ENCODE results near the gene POLR2E.

The POLR2E gene

GRCh38 chr19:1093330-1093729, 1.8 kb downstream of the POLR2E start:
- DNase-seq: no peak

GRCh38 chr19:1091544-1092175, 3.5 kb downstream of the POLR2E start:
- no peak for DNase-seq

DNA sequence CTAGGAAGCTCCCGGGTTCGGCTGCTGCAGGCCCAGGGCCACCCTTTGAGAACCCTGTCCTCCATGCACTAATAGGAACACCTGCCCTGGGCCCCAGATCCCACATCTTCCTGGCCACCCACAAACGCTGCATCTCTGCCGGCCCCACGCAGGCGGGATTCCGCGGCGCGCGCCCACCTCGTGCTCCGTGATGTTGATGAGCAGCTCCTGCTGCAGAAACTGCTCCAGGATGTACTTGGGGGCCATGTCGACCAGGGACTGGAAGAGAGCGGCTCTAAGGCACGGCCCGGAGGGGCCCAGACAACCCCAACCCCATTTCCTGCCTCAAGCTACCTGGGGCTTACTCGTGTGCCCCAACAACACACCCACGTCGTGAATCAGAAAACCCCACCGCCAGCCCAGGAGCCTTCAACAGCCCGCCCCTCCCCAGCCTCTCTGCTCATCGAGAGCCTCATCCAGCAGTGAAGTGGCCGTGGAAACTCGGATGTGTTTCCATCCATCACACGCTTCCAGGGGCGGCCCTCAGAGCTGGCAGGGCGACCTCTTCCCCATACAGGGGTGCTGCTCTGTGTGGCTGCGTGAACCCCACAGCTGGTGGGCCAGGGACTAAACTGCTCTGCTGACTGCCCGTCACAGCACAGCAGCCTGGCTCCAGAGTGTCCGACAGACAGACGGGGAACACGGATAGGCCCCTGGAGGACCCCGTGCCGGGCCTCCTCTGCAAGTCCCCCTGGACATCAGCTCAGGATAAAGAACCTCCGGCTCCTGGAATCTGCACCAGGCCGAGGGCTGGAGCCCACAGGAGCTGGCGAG, 4.2 kb downstream of the POLR2E start:
- no peak for DNase-seq

- DNase-seq: no peak
Measured at GRCh38 chr19:1089891-1090290, 5.3 kb downstream of the POLR2E start.

DNA sequence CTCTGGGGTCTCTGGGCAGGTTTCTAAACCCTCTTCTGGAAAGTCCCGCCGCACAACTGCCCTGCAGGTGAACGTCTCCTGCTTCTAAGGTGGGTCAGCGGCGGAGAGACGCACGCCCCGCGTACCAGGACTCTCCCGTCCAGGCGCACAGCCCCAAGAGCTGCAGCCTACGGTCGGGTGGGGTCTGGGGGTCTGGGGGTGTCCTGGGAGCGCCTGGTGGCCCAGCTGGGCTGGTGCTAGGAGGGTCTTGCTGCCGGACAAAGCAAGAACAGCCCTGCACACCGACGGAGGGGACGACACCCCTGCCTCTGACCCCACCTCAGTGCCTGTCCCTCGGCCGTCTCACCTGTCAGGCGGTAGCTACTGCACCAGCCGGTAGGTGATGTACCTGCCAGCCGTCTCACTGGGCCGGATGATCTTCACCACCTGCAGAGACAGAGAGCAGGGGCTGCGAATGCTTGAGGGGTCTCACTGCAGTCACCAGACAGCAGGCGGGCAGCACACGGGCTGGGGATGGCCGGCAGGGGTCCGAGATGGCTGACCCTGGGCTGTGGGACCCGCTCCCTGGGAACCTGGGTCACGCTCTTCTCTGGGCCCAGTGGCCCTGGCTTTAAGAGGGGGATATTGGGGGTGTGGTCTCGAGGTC, 5.9 kb downstream of the POLR2E start:
- no peak for DNase-seq

- DNase-seq: no peak
Measured at GRCh38 chr19:1088416-1089010, 6.7 kb downstream of the POLR2E start.

- DNase-seq: no peak
Measured at GRCh38 chr19:1087813-1088415, 7.3 kb downstream of the POLR2E start.

GRCh38 chr19:1086613-1087012, 8.6 kb downstream of the POLR2E start:
- DNase-seq: no peak

DNA sequence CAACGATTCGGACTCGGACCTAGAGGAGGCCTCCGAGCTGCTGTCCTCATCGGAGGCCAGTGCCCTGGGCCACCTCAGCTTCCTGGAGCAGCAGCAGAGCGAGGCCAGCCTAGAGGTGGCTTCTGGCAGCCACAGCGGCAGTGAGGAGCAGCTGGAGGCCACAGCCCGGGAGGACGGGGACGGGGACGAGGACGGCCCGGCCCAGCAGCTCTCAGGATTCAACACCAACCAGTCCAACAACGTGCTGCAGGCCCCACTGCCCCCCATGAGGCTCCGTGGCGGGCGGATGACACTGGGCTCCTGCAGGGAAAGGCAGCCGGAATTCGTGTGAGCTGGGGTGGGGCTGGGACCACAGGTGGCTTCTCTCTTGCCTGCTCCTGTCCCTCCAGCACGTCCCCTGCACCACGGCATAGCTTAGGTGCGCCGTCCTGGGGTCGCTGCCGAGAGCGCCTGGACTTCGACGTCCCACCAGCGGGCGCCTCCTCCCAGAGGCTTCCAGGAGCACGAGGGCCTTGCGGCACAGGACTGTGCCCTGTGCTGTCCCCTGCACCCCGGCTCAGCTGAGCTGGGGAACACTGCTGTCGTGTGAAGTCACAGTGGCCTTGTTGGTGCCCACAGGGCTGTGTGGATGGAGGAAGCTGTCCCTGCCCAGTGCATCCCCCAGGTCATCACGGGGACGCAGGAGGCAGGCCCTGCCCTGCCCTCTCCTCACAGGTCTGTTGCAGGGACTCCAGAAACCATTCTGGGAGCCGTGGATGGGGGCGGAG, 9.3 kb downstream of the POLR2E start:
- DNase-seq: no peak

DNA sequence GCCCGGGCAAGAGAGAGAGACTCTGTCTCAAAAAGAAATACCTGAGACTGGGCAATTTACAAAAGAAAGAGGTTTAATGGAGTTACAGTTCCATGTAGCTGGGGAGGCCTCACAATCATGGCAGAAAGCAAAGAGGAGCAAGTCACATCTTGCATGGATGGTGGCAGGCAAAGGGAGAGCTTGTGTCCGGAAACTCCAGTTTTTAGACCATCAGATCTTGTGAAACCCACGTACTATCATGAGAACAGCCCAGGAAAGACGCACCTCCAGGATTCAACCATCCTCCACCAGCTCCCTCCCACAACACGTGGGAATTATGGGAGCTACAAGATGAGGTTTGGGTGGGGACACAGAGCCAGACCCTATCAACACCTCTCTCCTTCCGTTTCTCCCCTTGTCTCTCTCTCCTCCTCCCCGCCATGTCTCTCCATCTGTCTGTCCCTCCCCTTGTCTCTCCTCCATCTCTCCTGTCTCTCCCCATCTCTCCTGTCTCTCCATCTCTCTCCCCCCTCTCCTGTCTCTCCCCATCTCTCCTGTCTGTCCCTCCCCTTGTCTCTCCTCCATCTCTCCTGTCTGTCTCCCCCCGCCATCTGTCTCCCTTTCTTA, 10.0 kb downstream of the POLR2E start:
- DNase-seq: no peak

DNA sequence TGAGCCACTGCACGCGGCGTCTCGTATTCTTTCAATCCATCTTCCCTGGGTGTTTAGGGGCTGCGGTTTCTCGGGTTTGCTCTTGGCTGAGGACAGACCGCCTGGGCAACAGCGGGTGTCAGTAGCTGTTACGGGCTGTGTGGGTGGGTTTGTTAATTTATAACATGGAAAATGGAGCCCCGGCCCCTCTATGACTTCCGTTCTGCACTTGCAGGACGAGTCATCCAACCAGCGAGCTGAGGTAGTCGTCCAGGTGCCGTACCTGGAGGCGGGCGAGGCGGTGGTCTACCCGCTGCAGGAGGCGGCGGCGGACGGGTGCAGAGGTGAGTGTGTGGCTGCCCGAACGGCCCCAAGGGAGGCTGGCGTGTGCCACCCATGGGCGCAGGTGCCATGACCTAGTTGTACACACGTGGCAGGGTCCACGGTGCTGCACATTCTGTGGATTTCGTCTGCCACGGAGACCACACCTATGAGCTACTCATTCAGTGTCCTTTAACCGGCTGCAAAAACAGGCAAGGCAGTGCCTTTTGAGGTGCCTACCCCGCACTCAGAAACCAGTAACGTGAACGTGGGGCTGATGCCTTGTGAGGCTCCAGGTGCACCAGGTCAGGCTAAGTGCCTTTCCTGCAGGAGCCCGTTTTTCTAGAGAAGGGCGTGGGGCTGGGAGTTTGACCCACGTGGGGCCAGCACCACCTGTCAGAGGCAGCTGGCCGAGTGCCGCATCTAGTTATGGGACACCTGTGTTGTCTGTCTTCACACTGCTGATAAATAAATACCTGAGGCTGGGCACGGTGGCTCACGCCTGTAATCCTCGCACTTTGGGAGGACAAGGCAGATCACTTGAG, 10.9 kb downstream of the POLR2E start:
- DNase-seq: no peak

- no peak for DNase-seq
Measured at GRCh38 chr19:1082928-1083816, 12.0 kb downstream of the POLR2E start.

DNA sequence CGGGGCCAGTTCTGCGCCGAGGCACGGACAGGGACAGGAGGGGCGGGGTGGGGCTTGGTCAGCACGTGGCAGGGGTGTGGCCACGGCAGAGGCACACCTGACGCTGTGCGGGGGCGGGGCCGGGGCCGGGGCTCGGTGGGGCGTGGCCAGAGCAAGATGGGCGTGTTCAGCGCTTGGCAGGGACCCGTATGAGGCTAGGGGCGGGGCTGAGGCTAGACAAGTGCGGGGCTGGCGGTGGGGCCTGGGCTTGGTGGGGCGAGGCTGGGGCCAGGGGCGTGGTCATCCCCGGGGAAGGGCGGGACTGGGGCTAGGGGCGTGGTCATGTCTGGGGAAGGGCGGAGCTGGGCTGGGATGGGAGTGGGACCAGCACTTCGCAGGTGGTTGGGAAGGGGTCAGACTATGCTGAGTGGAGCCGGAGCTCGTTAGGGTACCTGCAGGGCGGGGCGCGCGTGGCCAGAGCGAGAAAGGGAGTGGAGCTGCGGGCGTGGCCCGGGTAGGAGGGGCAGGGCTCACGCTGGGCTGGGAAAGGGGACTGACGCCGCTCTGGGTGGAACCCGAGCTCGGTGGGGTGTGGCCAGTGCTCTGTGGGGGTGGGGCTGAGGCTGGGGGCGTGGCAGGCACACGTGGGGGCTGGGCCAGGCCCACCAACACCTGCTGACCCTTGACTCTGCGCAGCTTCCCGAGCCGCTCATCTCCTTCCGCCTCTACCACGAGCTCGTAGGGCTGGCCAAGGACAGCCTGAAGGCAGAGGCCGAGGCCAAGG, 12.8 kb downstream of the POLR2E start:
- DNase-seq: peak; percentile 68 to 86

GRCh38 chr19:1081301-1082164, 13.6 kb downstream of the POLR2E start:
- no peak for DNase-seq

- DNase-seq: no peak
Measured at GRCh38 chr19:1080360-1081161, 14.6 kb downstream of the POLR2E start.

GRCh38 chr19:1079566-1080111, 15.5 kb downstream of the POLR2E start:
- DNase-seq: no peak

DNA sequence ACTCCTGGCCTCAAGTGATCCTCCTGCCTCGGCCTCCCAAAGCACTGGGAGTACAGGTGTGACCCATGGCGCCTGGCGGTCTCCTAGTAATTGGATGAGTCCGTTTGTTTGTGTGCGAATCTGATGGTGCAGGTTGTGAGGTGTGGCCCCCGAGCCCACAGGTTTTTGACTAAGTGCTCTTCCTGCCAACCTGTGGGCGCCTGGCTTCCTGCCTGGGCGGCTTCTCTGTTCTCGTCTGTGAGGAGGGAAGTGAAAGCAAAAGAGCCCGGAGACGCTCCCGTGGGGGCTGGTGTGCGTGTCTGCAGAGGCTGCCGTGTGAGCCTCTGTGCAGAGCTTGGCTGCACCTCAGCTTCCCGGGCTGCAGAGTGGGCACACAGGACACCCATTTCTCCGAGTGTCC, 18.2 kb downstream of the POLR2E start:
- peak in 1 of 2 experiments; percentile 39 for DNase-seq

All from NCI-H2081 (cell line).